ENCODE measurements around the gene ACO1.
A peak's percentile ranks its signal among the peaks of the same experiment; 100 is the strongest.

The ACO1 gene

GRCh38 chr9:32395510-32396216 is 11.2 kb downstream of the ACO1 start:
- no peak overlapping the region for H2AFZ ChIP-seq (ENCODE audit: low read length)
- no peak overlapping the region for H3K27ac ChIP-seq (ENCODE audit: low read depth, low read length, poor library complexity, severe bottlenecking)
- H3K4me3 ChIP-seq (ENCODE audit: low read depth, low read length, poor library complexity, severe bottlenecking): no peak overlapping the region
- no peaks in the 10 kb centered on the region for H3K27me3 ChIP-seq (ENCODE audit: insufficient read depth, low read length)
- H3K36me3 ChIP-seq (ENCODE audit: insufficient read depth, low read length): no peaks in the 10 kb centered on the region
- H4K20me1 ChIP-seq (ENCODE audit: insufficient read depth, low read length): no peaks in the 10 kb centered on the region
- no peaks in the 10 kb centered on the region for H3K79me2 ChIP-seq (ENCODE audit: insufficient read depth, low read length)
- H3K9me2 ChIP-seq (ENCODE audit: low read depth, low read length): no peaks in the 10 kb centered on the region
- no peaks in the 10 kb centered on the region for H3K9me3 ChIP-seq (ENCODE audit: low read length)
- 0 out of 2 replicates have a peak, but pooled peaks have one; percentile 6 for TF ChIP-seq CTCF (IDR thresholded peaks at IDR 0.05; ENCODE audit: low read length)
- TF ChIP-seq EZH2 (IDR thresholded peaks at IDR 0.05; ENCODE audit: borderline replicate concordance, low read length): no peak
- H3K4me1 ChIP-seq (ENCODE audit: insufficient read depth, low read length, severe bottlenecking): no peaks in the 10 kb centered on the region
- no peak overlapping the region for H3K4me2 ChIP-seq (ENCODE audit: low read length)
- no peak overlapping the region for H3K9ac ChIP-seq (ENCODE audit: low read length)
- no peaks in the 10 kb centered on the region for H3F3A ChIP-seq (ENCODE audit: insufficient read depth, low read length)

GRCh38 chr9:32398207-32398606 is 13.8 kb downstream of the ACO1 start:
- Histone ChIP-seq H3K9ac (ENCODE audit: low read length) (no peak overlapping the region), H3K9me3 (ENCODE audit: low read length) (no peaks in the 10 kb centered on the region), H3K9me2 (ENCODE audit: low read depth, low read length) (no peaks in the 10 kb centered on the region), H3K36me3 (ENCODE audit: insufficient read depth, low read length) (no peaks in the 10 kb centered on the region), H3K27me3 (ENCODE audit: insufficient read depth, low read length) (no peaks in the 10 kb centered on the region), H3F3A (ENCODE audit: insufficient read depth, low read length) (no peaks in the 10 kb centered on the region), H2AFZ (ENCODE audit: low read length) (no peak overlapping the region), H4K20me1 (ENCODE audit: insufficient read depth, low read length) (no peaks in the 10 kb centered on the region), H3K79me2 (ENCODE audit: insufficient read depth, low read length) (no peaks in the 10 kb centered on the region), H3K27ac (ENCODE audit: low read depth, low read length, poor library complexity, severe bottlenecking) (no peak overlapping the region), H3K4me1 (ENCODE audit: insufficient read depth, low read length, severe bottlenecking) (no peaks in the 10 kb centered on the region), H3K4me3 (ENCODE audit: low read depth, low read length, poor library complexity, severe bottlenecking) (no peak overlapping the region), H3K4me2 (ENCODE audit: low read length) (no peak overlapping the region)
- TF ChIP-seq CTCF (IDR thresholded peaks at IDR 0.05; ENCODE audit: low read length) (no peak), EZH2 (IDR thresholded peaks at IDR 0.05; ENCODE audit: borderline replicate concordance, low read length) (no peak)

GRCh38 chr9:32399110-32399815 is 14.8 kb downstream of the ACO1 start:
- H3K36me3 ChIP-seq (ENCODE audit: insufficient read depth, low read length): no peaks in the 10 kb centered on the region
- no peak overlapping the region for H3K27ac ChIP-seq (ENCODE audit: low read depth, low read length, poor library complexity, severe bottlenecking)
- H2AFZ ChIP-seq (ENCODE audit: low read length): no peak overlapping the region
- no peak overlapping the region for H3K9ac ChIP-seq (ENCODE audit: low read length)
- H3K4me3 ChIP-seq (ENCODE audit: low read depth, low read length, poor library complexity, severe bottlenecking): no peak overlapping the region
- no peaks in the 10 kb centered on the region for H3K27me3 ChIP-seq (ENCODE audit: insufficient read depth, low read length)
- H3K79me2 ChIP-seq (ENCODE audit: insufficient read depth, low read length): no peaks in the 10 kb centered on the region
- H3K9me2 ChIP-seq (ENCODE audit: low read depth, low read length): no peaks in the 10 kb centered on the region
- H3K4me2 ChIP-seq (ENCODE audit: low read length): no peak overlapping the region
- no peaks in the 10 kb centered on the region for H3K4me1 ChIP-seq (ENCODE audit: insufficient read depth, low read length, severe bottlenecking)
- no peak for TF ChIP-seq CTCF (IDR thresholded peaks at IDR 0.05; ENCODE audit: low read length)
- TF ChIP-seq EZH2 (IDR thresholded peaks at IDR 0.05; ENCODE audit: borderline replicate concordance, low read length): no peak
- H3F3A ChIP-seq (ENCODE audit: insufficient read depth, low read length): no peaks in the 10 kb centered on the region
- H4K20me1 ChIP-seq (ENCODE audit: insufficient read depth, low read length): no peaks in the 10 kb centered on the region
- H3K9me3 ChIP-seq (ENCODE audit: low read length): no peaks in the 10 kb centered on the region

All from OCI-LY1 (cell line).